ENCODE results near the gene SPOCK1.
A peak's percentile ranks its signal among the peaks of the same experiment; 100 is the strongest.

The SPOCK1 gene

GRCh38 chr5:137054792-137055191, 444.3 kb downstream of the SPOCK1 start:
- DNase-seq = no peak

GRCh38 chr5:137054335-137054734, 444.8 kb downstream of the SPOCK1 start:
- no peak for DNase-seq

GRCh38 chr5:137051161-137051560, 448.0 kb downstream of the SPOCK1 start:
- DNase-seq = no peak

- no peak for DNase-seq
Measured at GRCh38 chr5:137040641-137041340, 458.3 kb downstream of the SPOCK1 start.

- no peak for DNase-seq
Measured at GRCh38 chr5:137040024-137040423, 459.1 kb downstream of the SPOCK1 start.

- no peak for DNase-seq
Measured at GRCh38 chr5:137037848-137038247, 461.3 kb downstream of the SPOCK1 start.

GRCh38 chr5:137036640-137037039, 462.5 kb downstream of the SPOCK1 start:
- DNase-seq = no peak

- peak; percentile 21 for DNase-seq
Measured at GRCh38 chr5:137035480-137035878, 463.6 kb downstream of the SPOCK1 start.

DNA sequence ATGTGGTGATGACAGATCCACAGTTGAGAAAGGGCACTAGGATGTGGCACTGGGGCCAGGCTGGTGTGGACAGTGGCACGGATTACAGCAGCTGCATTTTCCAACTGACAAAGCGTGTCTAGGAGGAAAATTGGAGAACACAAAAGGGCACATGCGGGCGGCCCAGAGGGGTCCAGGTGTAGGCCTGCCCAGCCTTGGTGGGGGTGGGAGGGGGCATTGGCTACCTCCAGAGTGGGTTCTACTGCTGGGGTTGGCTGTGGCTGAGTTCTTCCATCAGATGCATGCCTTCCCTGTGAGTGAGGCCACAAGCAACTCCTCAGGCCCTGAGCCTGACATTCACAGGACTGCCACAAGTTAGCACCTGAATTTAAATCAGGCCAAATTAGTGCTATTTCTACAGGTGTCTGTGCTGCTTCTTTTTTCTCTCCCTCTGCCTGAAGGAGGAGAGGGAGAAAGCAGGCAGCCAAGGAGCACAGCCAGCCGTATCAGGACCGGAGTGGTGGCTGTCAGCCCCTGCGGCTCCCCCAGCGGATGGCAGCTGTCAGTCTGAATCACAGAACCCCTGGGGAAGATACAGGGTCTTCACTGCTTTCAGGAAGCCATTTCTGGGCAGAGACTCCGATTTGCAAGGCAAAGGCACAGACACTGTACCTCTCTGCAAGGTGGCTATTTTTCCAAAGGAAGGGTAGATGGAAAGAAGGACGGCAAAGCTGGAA, 464.2 kb downstream of the SPOCK1 start:
- no peak for DNase-seq

DNA sequence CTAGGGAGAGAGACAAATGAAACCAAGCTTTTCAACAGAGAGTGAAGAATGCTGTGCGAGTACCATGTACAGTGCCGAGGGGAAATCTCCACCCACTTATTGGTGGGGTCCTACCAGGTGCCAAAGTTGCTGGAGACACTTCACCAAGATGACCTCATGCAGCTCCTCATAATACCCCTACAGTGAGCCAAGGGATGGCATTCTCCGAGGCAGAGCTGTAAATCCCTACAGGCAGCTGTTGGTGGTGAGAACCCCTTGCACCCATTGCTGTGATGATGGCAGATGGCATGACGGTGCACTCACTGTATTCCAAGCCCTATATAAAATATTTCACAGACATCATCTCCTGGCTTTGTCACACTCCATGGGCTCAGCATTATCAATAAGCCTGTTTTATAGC, 464.9 kb downstream of the SPOCK1 start:
- DNase-seq = no peak

DNA sequence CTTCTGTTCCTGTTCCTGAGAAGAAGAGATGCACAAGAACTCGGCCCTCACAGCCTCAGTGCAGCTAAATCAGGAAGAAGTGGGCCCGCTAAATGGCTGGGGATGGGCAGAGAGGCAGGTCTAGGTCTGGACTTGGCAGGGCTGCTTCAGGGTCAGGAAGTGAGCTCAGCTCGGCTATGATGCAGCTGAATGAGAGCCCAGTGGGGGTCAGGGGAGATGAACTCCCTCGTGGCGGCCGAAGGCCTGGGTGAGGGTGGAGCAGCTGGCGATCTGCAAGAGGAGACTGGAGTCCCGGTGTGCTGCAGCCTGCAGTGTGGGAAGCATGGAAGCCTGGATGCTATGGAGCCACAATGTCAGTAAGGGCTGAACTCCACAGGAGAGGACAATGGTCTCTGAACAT, 466.2 kb downstream of the SPOCK1 start:
- DNase-seq = no peak

DNA sequence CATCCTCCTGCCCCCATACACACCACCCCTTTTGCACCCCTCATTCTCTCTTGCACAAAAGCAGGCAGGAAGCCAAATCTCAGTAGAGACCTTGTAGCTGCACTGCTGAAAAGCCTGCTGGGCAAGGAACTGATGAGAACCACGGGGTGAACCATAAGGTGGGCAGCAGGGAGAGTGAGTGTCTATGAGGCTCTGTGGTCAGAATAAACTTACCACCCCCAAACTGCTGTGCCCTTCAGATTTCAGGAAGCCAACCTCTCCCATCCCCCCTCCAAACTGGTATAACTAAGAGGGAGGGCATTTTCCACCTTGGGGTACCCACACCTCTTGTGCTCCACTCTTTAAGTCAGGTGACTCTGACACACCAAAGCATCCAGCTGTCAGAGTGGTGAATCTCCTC, 471.4 kb downstream of the SPOCK1 start:
- no peak for DNase-seq

GRCh38 chr5:137026296-137026695, 472.8 kb downstream of the SPOCK1 start:
- DNase-seq = no peak

- no peak for DNase-seq
Measured at GRCh38 chr5:137024044-137024443, 475.1 kb downstream of the SPOCK1 start.

GRCh38 chr5:137023371-137023770, 475.8 kb downstream of the SPOCK1 start:
- DNase-seq = no peak

DNA sequence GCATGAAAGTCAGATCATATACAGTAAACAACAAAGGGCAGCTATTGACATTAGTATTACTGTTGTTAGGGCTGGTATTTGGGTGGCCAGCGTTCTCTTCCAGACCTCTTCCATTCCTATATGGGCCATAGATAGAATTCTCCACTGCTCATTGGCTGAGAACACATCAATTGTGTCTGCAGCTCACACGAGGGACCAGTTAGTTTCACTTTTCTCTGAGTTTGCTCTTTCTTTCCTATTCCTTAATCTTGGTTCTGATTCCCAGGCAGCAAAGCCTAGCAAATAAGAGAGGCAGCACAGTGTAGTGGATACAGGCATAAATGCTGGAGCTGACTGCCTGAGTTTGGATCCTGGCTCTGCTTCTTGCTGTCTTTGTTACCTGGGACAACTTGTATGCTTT, 476.4 kb downstream of the SPOCK1 start:
- DNase-seq = peak; percentile 1

DNA sequence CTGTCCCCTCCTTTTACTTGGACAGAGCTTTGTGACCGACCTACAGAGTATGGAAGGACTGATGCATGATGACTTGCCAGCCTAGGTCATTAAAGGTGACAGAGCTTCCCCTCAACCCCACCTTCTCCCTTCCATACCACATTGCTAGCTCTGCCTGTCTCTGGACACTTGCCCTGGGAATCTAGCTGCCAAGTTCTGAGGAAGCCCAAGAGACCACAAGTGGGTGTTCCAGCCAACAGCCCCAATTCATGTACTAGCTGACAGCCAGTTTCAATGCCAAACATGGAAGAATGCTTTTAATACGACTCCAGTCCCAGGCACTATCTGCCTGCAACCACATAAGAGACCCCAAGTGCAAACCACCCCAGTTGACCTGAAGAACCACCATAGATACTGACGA, 477.1 kb downstream of the SPOCK1 start:
- DNase-seq = no peak

GRCh38 chr5:137019229-137019628, 479.9 kb downstream of the SPOCK1 start:
- no peak for DNase-seq

- peak; percentile 2 for DNase-seq
Measured at GRCh38 chr5:137016783-137017324, 482.3 kb downstream of the SPOCK1 start.

GRCh38 chr5:137015540-137016116, 483.5 kb downstream of the SPOCK1 start:
- no peak for DNase-seq

GRCh38 chr5:137014731-137015130, 484.4 kb downstream of the SPOCK1 start:
- no peak for DNase-seq

- DNase-seq = no peak
Measured at GRCh38 chr5:137010226-137010625, 488.9 kb downstream of the SPOCK1 start.

DNA sequence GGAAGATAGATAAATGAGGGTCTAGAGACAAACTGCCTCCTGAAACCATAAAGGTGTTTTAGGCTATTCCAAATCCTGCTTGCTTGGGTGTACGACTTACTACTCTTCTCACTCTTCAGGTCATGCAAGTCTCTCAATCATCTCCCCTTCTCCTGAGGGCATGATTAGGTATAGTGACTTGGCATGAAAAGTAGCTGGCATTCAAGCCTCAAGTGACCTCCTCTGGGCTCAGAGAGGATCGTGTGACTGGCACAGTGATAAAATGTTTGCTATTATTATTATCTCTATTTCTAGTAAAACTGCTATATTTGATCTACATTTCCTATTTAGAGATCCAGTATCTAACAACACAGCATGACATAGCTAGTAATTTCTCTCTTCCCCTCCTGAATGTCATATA, 494.8 kb downstream of the SPOCK1 start:
- DNase-seq = no peak

Measured in fibroblast of skin of scalp (primary cell).